PFSK-1 (cell line): Measurements from ENCODE around the gene RUFY3.

Experiments
- FOXP2 ChIP-seq: optimal IDR thresholded peaks from 2 replicates; pipeline ENCODE3; 2011; ENCODE audit warnings: borderline replicate concordance, control low read depth, inconsistent platforms; ENCODE audit not compliant: insufficient read depth; ENCODE audit errors: extremely low read length, extremely low read depth
- POLR2AphosphoS5 ChIP-seq: IDR thresholded peaks from 2 replicates; pipeline ENCODE4 v1.6.1; 2012; ENCODE audit warnings: low read depth, mild to moderate bottlenecking, control low read depth, low read length, moderate library complexity
- REST ChIP-seq, 2 experiments: IDR thresholded peaks; 2 replicates each; pipeline versions ENCODE4 v1.6.1 to v1.8.0; 2011 to 2012; ENCODE audit warnings: low read depth in 2 of 2, low read length in 2 of 2, control low read depth in 1 of 2, inconsistent platforms in 1 of 2, mild to moderate bottlenecking in 1 of 2, moderate library complexity in 1 of 2; ENCODE audit not compliant: insufficient read depth in 1 of 2
- SIN3A ChIP-seq: IDR thresholded peaks from 2 replicates; pipeline ENCODE4 v1.6.1; 2012; ENCODE audit warnings: mild to moderate bottlenecking, low read length, moderate library complexity, borderline replicate concordance; ENCODE audit not compliant: insufficient read depth
- TAF1 ChIP-seq: IDR thresholded peaks from 2 replicates; pipeline ENCODE4 v1.6.1; 2012; ENCODE audit warnings: low read length, control low read depth, borderline replicate concordance; ENCODE audit not compliant: insufficient read depth

RUFY3 gene

GRCh38 chr4:70713453-70714078 is 8.2 kb upstream of the RUFY3 start:
- no peak for TF ChIP-seq REST (IDR thresholded peaks at IDR 0.05; ENCODE audit: insufficient read depth in 1 of 2, low read depth in 2 of 2, low read length in 2 of 2)
- no peak for TF ChIP-seq POLR2AphosphoS5
- no peak for TF ChIP-seq FOXP2

GRCh38 chr4:70714079-70714887 is 7.5 kb upstream of the RUFY3 start:
- TF ChIP-seq POLR2AphosphoS5, result no peak
- no peak for TF ChIP-seq FOXP2
- no peak for TF ChIP-seq TAF1
- no peak for TF ChIP-seq SIN3A
- TF ChIP-seq REST (IDR thresholded peaks at IDR 0.05; ENCODE audit: insufficient read depth in 1 of 2, low read depth in 2 of 2, low read length in 2 of 2), result no peak

GRCh38 chr4:70715097-70715496 is 6.7 kb upstream of the RUFY3 start:
- TF ChIP-seq REST (IDR thresholded peaks at IDR 0.05; ENCODE audit: insufficient read depth in 1 of 2, low read depth in 2 of 2, low read length in 2 of 2) (no peak), SIN3A (no peak), FOXP2 (no peak), TAF1 (no peak), POLR2AphosphoS5 (no peak)

- TF ChIP-seq FOXP2 (no peak), POLR2AphosphoS5 (no peak), TAF1 (no peak), SIN3A (no peak), REST (IDR thresholded peaks at IDR 0.05; ENCODE audit: insufficient read depth in 1 of 2, low read depth in 2 of 2, low read length in 2 of 2) (no peak)
Observed at GRCh38 chr4:70718811-70719604, 2.8 kb upstream of the RUFY3 start.
